Activated T-cell treated with anti-CD3 and anti-CD28 coated beads, Interleukin-2, amount 50 U/mL, for 4 hours (primary cell): ENCODE measurements around the gene ATF4. TPM values are rescaled to one million over a fixed set of nuclear protein-coding genes. Genes with fewer than 3 reads are reported as not detected.
A peak's percentile ranks its signal among the peaks of the same experiment; 100 is the strongest.

Experiments
- ATAC-seq, 2 donors: fragments of 200-7000 bp; cut with Tn5 transposase; one replicate each; pipeline ENCODE4 v1.10.0; 2021
- DNase-seq: peaks from one replicate; pipeline ENCODE4 v3.0.0-alpha.2; 2020
- H3K27me3 Mint-ChIP-seq: one replicate; pipeline ENCODE4 v1.8.0; 2021; ENCODE audit warnings: low read depth, mixed read lengths
- H3K36me3 Mint-ChIP-seq: one replicate; pipeline ENCODE4 v1.8.0; 2022; ENCODE audit warnings: mixed read lengths; ENCODE audit not compliant: insufficient read depth
- H3K4me1 Mint-ChIP-seq: one replicate; pipeline ENCODE4 v1.8.0; 2021; ENCODE audit warnings: low read depth, mixed read lengths
- H3K4me3 Mint-ChIP-seq: one replicate; pipeline ENCODE4 v1.8.0; 2021; ENCODE audit warnings: mild to moderate bottlenecking, moderate library complexity, mixed read lengths
- H3K9me3 Mint-ChIP-seq: one replicate; pipeline ENCODE4 v1.8.0; 2021; ENCODE audit warnings: mixed read lengths
- total RNA-seq, 3 donors: library from RNA; stranded (reverse); gene quantifications; one replicate each; pipeline ENCODE4 v1.2.1, GENCODE V29; 2021

Gene ATF4
- total RNA-seq, 3 donors from 2014 or later = 611 to 673 (median 650) TPM

GRCh38 chr22:39559456-39560105, 39.2 kb downstream of the ATF4 start:
- DNase-seq (no peak), ATAC-seq (no peak)
- H3K4me3 Mint-ChIP-seq = no peak overlapping the region
- H3K36me3 Mint-ChIP-seq = no peaks in the 10 kb centered on the region
- H3K4me1 Mint-ChIP-seq = peaks cover 6% of the 10 kb centered on the region
- peaks cover 38% of the 10 kb centered on the region for H3K27me3 Mint-ChIP-seq
- H3K9me3 Mint-ChIP-seq = no peaks in the 10 kb centered on the region

- H3K27me3 Mint-ChIP-seq = peaks cover 38% of the 10 kb centered on the region
- H3K4me3 Mint-ChIP-seq = peak overlapping the region; percentile 5
- no peaks in the 10 kb centered on the region for H3K36me3 Mint-ChIP-seq
- no peaks in the 10 kb centered on the region for H3K9me3 Mint-ChIP-seq
- H3K4me1 Mint-ChIP-seq = peaks cover 6% of the 10 kb centered on the region
- DNase-seq = no peak
- no peak for ATAC-seq
Measured at GRCh38 chr22:39560127-39560526, 39.8 kb downstream of the ATF4 start.

- ATAC-seq (no peak), DNase-seq (no peak)
- Mint-ChIP-seq H3K36me3 (no peaks in the 10 kb centered on the region), H3K4me3 (no peak overlapping the region), H3K9me3 (no peaks in the 10 kb centered on the region), H3K4me1 (peaks cover 15% of the 10 kb centered on the region), H3K27me3 (peaks cover 17% of the 10 kb centered on the region)
Measured at GRCh38 chr22:39562839-39563489, 42.6 kb downstream of the ATF4 start.

GRCh38 chr22:39563571-39564428, 43.4 kb downstream of the ATF4 start:
- H3K27me3 Mint-ChIP-seq = peaks cover 13% of the 10 kb centered on the region
- H3K4me1 Mint-ChIP-seq = peaks cover 18% of the 10 kb centered on the region
- H3K9me3 Mint-ChIP-seq = no peaks in the 10 kb centered on the region
- no peak for DNase-seq
- ATAC-seq = no peak
- H3K36me3 Mint-ChIP-seq = no peaks in the 10 kb centered on the region
- H3K4me3 Mint-ChIP-seq = no peak overlapping the region

GRCh38 chr22:39565414-39565944, 45.1 kb downstream of the ATF4 start:
- DNase-seq = no peak
- H3K27me3 Mint-ChIP-seq = peaks cover 3% of the 10 kb centered on the region
- H3K9me3 Mint-ChIP-seq = no peaks in the 10 kb centered on the region
- H3K4me3 Mint-ChIP-seq = no peak overlapping the region
- no peaks in the 10 kb centered on the region for H3K36me3 Mint-ChIP-seq
- no peak for ATAC-seq
- H3K4me1 Mint-ChIP-seq = peaks cover 18% of the 10 kb centered on the region

- H3K36me3 Mint-ChIP-seq = no peaks in the 10 kb centered on the region
- ATAC-seq (peak; percentile 74 to 78), DNase-seq (peak; percentile 28)
- no peaks in the 10 kb centered on the region for H3K27me3 Mint-ChIP-seq
- H3K4me1 Mint-ChIP-seq = peaks cover 18% of the 10 kb centered on the region
- H3K4me3 Mint-ChIP-seq = no peak overlapping the region
- no peaks in the 10 kb centered on the region for H3K9me3 Mint-ChIP-seq
Measured at GRCh38 chr22:39567135-39567946, 47.0 kb downstream of the ATF4 start.

GRCh38 chr22:39568278-39568981, 48.1 kb downstream of the ATF4 start:
- no peaks in the 10 kb centered on the region for H3K9me3 Mint-ChIP-seq
- H3K4me1 Mint-ChIP-seq = peaks cover 18% of the 10 kb centered on the region
- ATAC-seq = no peak
- DNase-seq = no peak
- H3K36me3 Mint-ChIP-seq = no peaks in the 10 kb centered on the region
- no peaks in the 10 kb centered on the region for H3K27me3 Mint-ChIP-seq
- no peak overlapping the region for H3K4me3 Mint-ChIP-seq

GRCh38 chr22:39569066-39569465, 48.7 kb downstream of the ATF4 start:
- Mint-ChIP-seq H3K9me3 (no peaks in the 10 kb centered on the region), H3K4me1 (peaks cover 18% of the 10 kb centered on the region), H3K36me3 (no peaks in the 10 kb centered on the region), H3K4me3 (no peak overlapping the region), H3K27me3 (no peaks in the 10 kb centered on the region)
- ATAC-seq (no peak), DNase-seq (no peak)

- Mint-ChIP-seq H3K4me3 (no peak overlapping the region), H3K36me3 (no peaks in the 10 kb centered on the region), H3K4me1 (peaks cover 18% of the 10 kb centered on the region), H3K27me3 (no peaks in the 10 kb centered on the region), H3K9me3 (no peaks in the 10 kb centered on the region)
- ATAC-seq (no peak), DNase-seq (no peak)
Measured at GRCh38 chr22:39570226-39570625, 49.9 kb downstream of the ATF4 start.

- Mint-ChIP-seq H3K36me3 (no peaks in the 10 kb centered on the region), H3K27me3 (no peaks in the 10 kb centered on the region), H3K4me3 (no peak within 1 kb of the TSS), H3K4me1 (peaks cover 18% of the 10 kb centered on the region), H3K9me3 (no peaks in the 10 kb centered on the region)
- DNase-seq (no peak), ATAC-seq (no peak)
Measured at GRCh38 chr22:39570665-39571064, 50.3 kb downstream of the ATF4 start, which contains the start of gene CACNA1I. Gene CACNA1I, plus strand, starts transcription at chr22:39570753. Its CDS starts 0 bp downstream, at chr22:39570753.

- no peaks in the 10 kb centered on the region for H3K36me3 Mint-ChIP-seq
- H3K4me1 Mint-ChIP-seq = peaks cover 16% of the 10 kb centered on the region
- no peaks in the 10 kb centered on the region for H3K9me3 Mint-ChIP-seq
- no peaks in the 10 kb centered on the region for H3K27me3 Mint-ChIP-seq
- DNase-seq (no peak), ATAC-seq (no peak)
- H3K4me3 Mint-ChIP-seq = no peak overlapping the region
Measured at GRCh38 chr22:39571538-39571937, 51.2 kb downstream of the ATF4 start.
